ENCODE data around the gene EDIL3. TPM values are rescaled to one million over a fixed set of nuclear protein-coding genes. Genes with fewer than 3 reads are reported as not detected.

The EDIL3 gene
- total and polyA plus RNA-seq, 2 donors (not counting 3 experiments of a cell fraction or from before 2014, with no cell fraction given) = 9.1 to 28.8 TPM

DNA sequence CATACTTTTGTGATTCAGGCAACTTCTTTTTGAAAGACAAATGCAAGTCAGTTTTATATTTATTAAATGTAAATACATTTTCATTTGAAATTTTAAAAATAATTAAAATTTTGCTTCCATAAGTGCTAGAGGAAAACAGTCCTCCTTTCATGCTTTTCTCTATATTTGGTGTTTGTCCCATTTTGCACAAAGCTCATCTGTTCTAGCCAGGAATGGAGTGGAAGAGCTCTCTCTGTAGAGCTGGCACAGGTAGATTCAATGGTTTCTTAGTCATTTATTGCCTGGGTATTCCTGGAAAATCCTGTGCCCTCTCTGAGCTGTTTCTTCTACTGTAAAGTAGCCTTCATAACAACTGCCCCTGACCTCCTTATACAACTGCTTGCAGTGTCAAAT is 396.4 kb downstream of the EDIL3 start:
- no peak overlapping the region for H3K9ac ChIP-seq (replicated peaks; ENCODE audit: extremely low read depth, insufficient read depth, low read length)
- H3K4me3 ChIP-seq (replicated peaks in 1 of 3; ENCODE audit: insufficient read depth in 1 of 3, low read depth in 1 of 3, low read length in 3 of 3) = no peak overlapping the region
- H3K79me2 ChIP-seq (ENCODE audit: control insufficient read depth, insufficient read depth, low read length) = no peaks in the 10 kb centered on the region
- no peaks in the 10 kb centered on the region for H3K9me3 ChIP-seq (replicated peaks; ENCODE audit: control insufficient read depth, insufficient read depth, low read length)
- no peaks in the 10 kb centered on the region for H3K36me3 ChIP-seq (ENCODE audit: control insufficient read depth in 2 of 2, extremely low read depth in 1 of 2, insufficient read depth in 2 of 2, low read length in 2 of 2)
- H3K4me1 ChIP-seq (ENCODE audit: control insufficient read depth, extremely low read depth, insufficient read depth, low read length) = no peaks in the 10 kb centered on the region
- H2AFZ ChIP-seq (ENCODE audit: low read depth, low read length) = no peak overlapping the region
- ChIA-PET POLR2A (no interaction called here), CTCF (interaction anchor here (0.9 kb wide), 1 partner anchor 60 kb away, joined by 3 read pairs; no protein-coding TSS in a partner anchor)
- no peaks in the 10 kb centered on the region for H3K27me3 ChIP-seq (ENCODE audit: control insufficient read depth in 2 of 2, insufficient read depth in 2 of 2, low read length in 2 of 2)
- H4K20me1 ChIP-seq (replicated peaks; ENCODE audit: control insufficient read depth, extremely low read depth, insufficient read depth, low read length) = no peaks in the 10 kb centered on the region
- no peaks in the 10 kb centered on the region for H3K9me1 ChIP-seq (replicated peaks; ENCODE audit: control insufficient read depth, extremely low read depth, insufficient read depth, low read length)
- intact Hi-C loops (cut with micrococcal nuclease) (no loop called here), dilution Hi-C loops (cut with MboI; ENCODE audit: extremely low pct_ligation_motif_present, low sequenced_read_pairs) (no loop called here)
- TF ChIP-seq FOS (IDR thresholded peaks at IDR 0.05; ENCODE audit: borderline replicate concordance, insufficient read depth, low read length) (no peak), POLR2AphosphoS5 (IDR thresholded peaks at IDR 0.05; ENCODE audit: insufficient read depth, low read depth, low read length) (no peak), EZH2 (IDR thresholded peaks at IDR 0.05; ENCODE audit: borderline replicate concordance, low read depth, low read length, severe bottlenecking) (no peak)
- TF ChIP-seq, protein P1, sequence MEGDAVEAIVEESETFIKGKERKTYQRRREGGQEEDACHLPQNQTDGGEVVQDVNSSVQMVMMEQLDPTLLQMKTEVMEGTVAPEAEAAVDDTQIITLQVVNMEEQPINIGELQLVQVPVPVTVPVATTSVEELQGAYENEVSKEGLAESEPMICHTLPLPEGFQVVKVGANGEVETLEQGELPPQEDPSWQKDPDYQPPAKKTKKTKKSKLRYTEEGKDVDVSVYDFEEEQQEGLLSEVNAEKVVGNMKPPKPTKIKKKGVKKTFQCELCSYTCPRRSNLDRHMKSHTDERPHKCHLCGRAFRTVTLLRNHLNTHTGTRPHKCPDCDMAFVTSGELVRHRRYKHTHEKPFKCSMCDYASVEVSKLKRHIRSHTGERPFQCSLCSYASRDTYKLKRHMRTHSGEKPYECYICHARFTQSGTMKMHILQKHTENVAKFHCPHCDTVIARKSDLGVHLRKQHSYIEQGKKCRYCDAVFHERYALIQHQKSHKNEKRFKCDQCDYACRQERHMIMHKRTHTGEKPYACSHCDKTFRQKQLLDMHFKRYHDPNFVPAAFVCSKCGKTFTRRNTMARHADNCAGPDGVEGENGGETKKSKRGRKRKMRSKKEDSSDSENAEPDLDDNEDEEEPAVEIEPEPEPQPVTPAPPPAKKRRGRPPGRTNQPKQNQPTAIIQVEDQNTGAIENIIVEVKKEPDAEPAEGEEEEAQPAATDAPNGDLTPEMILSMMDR (IDR thresholded peaks at IDR 0.05; ENCODE audit: extremely low read depth in 1 of 2, insufficient read depth in 1 of 2, low read depth in 1 of 2, low read length in 2 of 2) = no peak
- H3K27ac ChIP-seq (ENCODE audit: insufficient read depth, low read depth, low read length) = no peak overlapping the region
- no peak overlapping the region for H3K4me2 ChIP-seq (ENCODE audit: insufficient read depth, low read length)
- DNase-seq (ENCODE audit: low read depth, low spot score) = no peak
- FAIRE-seq = no peak
- BruUV-seq (replicated peaks) = no TSS peak
